Stimulated activated CD8-positive, alpha-beta memory T cell treated with anti-CD3 and anti-CD28 coated beads, Interleukin-4, amount 100 ng/mL, for 48 hours (primary cell): Measurements from ENCODE around the gene MEF2A.

Source experiments
- DNase-seq: peaks from one replicate; pipeline ENCODE4 v3.0.0-alpha.2; 2020

The MEF2A gene

GRCh38 chr15:99606646-99607045 lies 40.9 kb downstream of the MEF2A start:
- DNase-seq, result no peak

GRCh38 chr15:99613481-99613880 lies 47.7 kb downstream of the MEF2A start:
- DNase-seq, result no peak

GRCh38 chr15:99613887-99614647 lies 48.3 kb downstream of the MEF2A start:
- no peak for DNase-seq

GRCh38 chr15:99614749-99615288 lies 49.0 kb downstream of the MEF2A start:
- DNase-seq, result no peak

- no peak for DNase-seq
Measured at GRCh38 chr15:99615460-99615859, 49.7 kb downstream of the MEF2A start.

GRCh38 chr15:99616129-99616528 lies 50.3 kb downstream of the MEF2A start:
- DNase-seq, result no peak

- DNase-seq, result no peak
Measured at GRCh38 chr15:99616773-99617342, 51.1 kb downstream of the MEF2A start.

GRCh38 chr15:99618941-99619411 lies 53.2 kb downstream of the MEF2A start:
- no peak for DNase-seq

- DNase-seq, result no peak
Measured at GRCh38 chr15:99619712-99620111, 53.9 kb downstream of the MEF2A start.

GRCh38 chr15:99620178-99620577 lies 54.4 kb downstream of the MEF2A start:
- DNase-seq, result no peak

- no peak for DNase-seq
Measured at GRCh38 chr15:99621767-99622166, 56.0 kb downstream of the MEF2A start.

- DNase-seq, result no peak
Measured at GRCh38 chr15:99628374-99629001, 62.7 kb downstream of the MEF2A start.

GRCh38 chr15:99630607-99631131 lies 64.9 kb downstream of the MEF2A start:
- DNase-seq, result no peak

GRCh38 chr15:99631255-99631654 lies 65.5 kb downstream of the MEF2A start:
- DNase-seq, result no peak

GRCh38 chr15:99632521-99632920 lies 66.7 kb downstream of the MEF2A start:
- no peak for DNase-seq

GRCh38 chr15:99633655-99634054 lies 67.9 kb downstream of the MEF2A start:
- no peak for DNase-seq

GRCh38 chr15:99634576-99634975 lies 68.8 kb downstream of the MEF2A start:
- DNase-seq, result no peak

GRCh38 chr15:99635145-99635544 lies 69.4 kb downstream of the MEF2A start:
- no peak for DNase-seq

- DNase-seq, result no peak
Measured at GRCh38 chr15:99635794-99636193, 70.0 kb downstream of the MEF2A start.

GRCh38 chr15:99644913-99645542 lies 79.2 kb downstream of the MEF2A start:
- DNase-seq, result no peak

- no peak for DNase-seq
Measured at GRCh38 chr15:99645543-99645935, 79.8 kb downstream of the MEF2A start.

- DNase-seq, result no peak
Measured at GRCh38 chr15:99645951-99646350, 80.2 kb downstream of the MEF2A start.
